KMS-11 (cell line): Measurements from ENCODE around the gene HPS3.

Source experiments
- H2AFZ ChIP-seq: fragments of 200-600 bp; sonication (generic); 2 replicates; pipeline ENCODE4 v1.6.1; 2016; ENCODE audit warnings: antibody characterized with exemption, mixed run types, low read depth
- H3K27ac ChIP-seq: fragments of 200-600 bp; sonication (generic); 2 replicates; pipeline ENCODE4 v1.6.1; 2016; ENCODE audit warnings: mild to moderate bottlenecking, mixed run types
- H3K27me3 ChIP-seq: fragments of 200-600 bp; sonication (generic); 2 replicates; pipeline ENCODE4 v1.6.1; 2017; ENCODE audit warnings: mild to moderate bottlenecking, low read depth, mixed run types, moderate library complexity; ENCODE audit not compliant: insufficient read depth
- H3K36me3 ChIP-seq: fragments of 200-600 bp; sonication (generic); 2 replicates; pipeline ENCODE4 v1.6.1; 2017; ENCODE audit warnings: mild to moderate bottlenecking, mixed run types; ENCODE audit not compliant: insufficient read depth
- H3K4me1 ChIP-seq: fragments of 200-600 bp; sonication (generic); 2 replicates; pipeline ENCODE4 v1.6.1; 2016; ENCODE audit warnings: mild to moderate bottlenecking, low read depth, mixed run types; ENCODE audit not compliant: poor library complexity, severe bottlenecking
- H3K4me2 ChIP-seq: fragments of 200-600 bp; sonication (generic); 2 replicates; pipeline ENCODE4 v1.7.0; 2016; ENCODE audit warnings: mild to moderate bottlenecking, mixed run types
- H3K4me3 ChIP-seq: fragments of 200-600 bp; sonication (generic); IDR thresholded peaks from 2 replicates; pipeline ENCODE4 v1.6.1; 2017; ENCODE audit warnings: low read depth, low read length, mixed read lengths; ENCODE audit not compliant: insufficient read depth
- H3K79me2 ChIP-seq: fragments of 200-600 bp; sonication (generic); 2 replicates; pipeline ENCODE4 v1.6.1; 2016; ENCODE audit warnings: low read depth, mixed run types; ENCODE audit not compliant: insufficient read depth
- H3K9ac ChIP-seq: fragments of 200-600 bp; sonication (generic); 2 replicates; pipeline ENCODE4 v1.6.1; 2016; ENCODE audit warnings: mild to moderate bottlenecking, mixed run types
- H4K20me1 ChIP-seq: fragments of 200-600 bp; sonication (generic); 2 replicates; pipeline ENCODE4 v1.6.1; 2016; ENCODE audit warnings: mild to moderate bottlenecking, mixed run types; ENCODE audit not compliant: insufficient read depth
- CTCF ChIP-seq: fragments of 200-600 bp; sonication (generic); conservative IDR thresholded peaks from 2 replicates; pipeline ENCODE4 v1.6.1; 2017; ENCODE audit warnings: low read depth, mild to moderate bottlenecking, antibody characterized with exemption, low read length, moderate library complexity, mixed read lengths

HPS3 gene

GRCh38 chr3:149152420-149152819 lies 23.0 kb downstream of the HPS3 start:
- H3K36me3 ChIP-seq: no peaks in the 10 kb centered on the region
- H3K27me3 ChIP-seq: no peaks in the 10 kb centered on the region
- no peak overlapping the region for H3K4me3 ChIP-seq
- H3K79me2 ChIP-seq: no peaks in the 10 kb centered on the region
- H3K4me2 ChIP-seq: peak overlapping the region; percentile 100
- no peaks in the 10 kb centered on the region for H4K20me1 ChIP-seq
- H3K4me1 ChIP-seq: peaks cover 70% of the 10 kb centered on the region
- H3K27ac ChIP-seq: peak overlapping the region; percentile 95
- peak overlapping the region; percentile 45; the same call in 1 of the 2 replicates for H2AFZ ChIP-seq
- no peak for TF ChIP-seq CTCF
- peak overlapping the region; percentile 66 for H3K9ac ChIP-seq

- peak overlapping the region; percentile 95 for H3K27ac ChIP-seq
Measured at GRCh38 chr3:149153402-149153801, 24.0 kb downstream of the HPS3 start.

GRCh38 chr3:149160754-149161300 lies 31.4 kb downstream of the HPS3 start:
- Histone ChIP-seq H3K9ac (no peak overlapping the region), H3K27ac (no peak overlapping the region), H4K20me1 (no peaks in the 10 kb centered on the region), H3K4me3 (no peak overlapping the region), H3K36me3 (no peaks in the 10 kb centered on the region), H3K27me3 (no peaks in the 10 kb centered on the region), H3K4me2 (no peak overlapping the region), H3K4me1 (peaks cover 48% of the 10 kb centered on the region), H3K79me2 (no peaks in the 10 kb centered on the region), H2AFZ (no peak overlapping the region)
- no peak for TF ChIP-seq CTCF

More at GRCh38 chr3:149153402-149153801, 24.0 kb downstream of the HPS3 start:
- peak overlapping the region; percentile 66; the same call in 1 of the 2 replicates for H3K9ac ChIP-seq
- no peaks in the 10 kb centered on the region for H3K79me2 ChIP-seq
- H3K4me3 ChIP-seq: peak overlapping the region; percentile 70
- H3K27me3 ChIP-seq: no peaks in the 10 kb centered on the region
- no peak for TF ChIP-seq CTCF
- H4K20me1 ChIP-seq: no peaks in the 10 kb centered on the region
- peak overlapping the region; percentile 45; the same call in 1 of the 2 replicates for H2AFZ ChIP-seq
- H3K4me2 ChIP-seq: peak overlapping the region; percentile 100
- H3K36me3 ChIP-seq: no peaks in the 10 kb centered on the region
- peaks cover 74% of the 10 kb centered on the region for H3K4me1 ChIP-seq

GRCh38 chr3:149162007-149162406 lies 32.6 kb downstream of the HPS3 start:
- no peak overlapping the region for H2AFZ ChIP-seq

More at GRCh38 chr3:149162007-149162406, 32.6 kb downstream of the HPS3 start:
- no peak for TF ChIP-seq CTCF
- H3K4me2 ChIP-seq: no peak overlapping the region
- no peaks in the 10 kb centered on the region for H3K79me2 ChIP-seq
- H3K27me3 ChIP-seq: no peaks in the 10 kb centered on the region
- H3K4me1 ChIP-seq: peaks cover 55% of the 10 kb centered on the region
- H3K27ac ChIP-seq: no peak overlapping the region
- H3K4me3 ChIP-seq: no peak overlapping the region
- H3K36me3 ChIP-seq: no peaks in the 10 kb centered on the region
- H3K9ac ChIP-seq: no peak overlapping the region
- no peaks in the 10 kb centered on the region for H4K20me1 ChIP-seq
